Liver (tissue), 9 donors: ENCODE data around the gene SAMD14. TPM values are rescaled to one million over a fixed set of nuclear protein-coding genes. Genes with fewer than 3 reads are reported as not detected.

ENCODE experiments used
- DNase-seq: peaks from one replicate; pipeline ENCODE4 v3.0.0-alpha.2; 2017; ENCODE audit warnings: low spot score
- H3K27ac ChIP-seq, 2 donors: one replicate each; pipeline ENCODE4 v1.7.0; 2013; ENCODE audit warnings: inconsistent platforms in 2 of 2, low read length in 2 of 2, control low read depth in 1 of 2, low read depth in 1 of 2, mild to moderate bottlenecking in 1 of 2
- H3K27me3 ChIP-seq, 4 donors: one replicate each; pipeline versions ENCODE4 v1.6.1 to v1.7.0; 2013; ENCODE audit warnings: low read length in 3 of 4, inconsistent platforms in 1 of 4, mild to moderate bottlenecking in 1 of 4, moderate library complexity in 1 of 4; ENCODE audit not compliant: control insufficient read depth in 4 of 4, insufficient read depth in 4 of 4
- H3K36me3 ChIP-seq, 4 donors: one replicate each; pipeline versions ENCODE4 v1.6.1 to v1.7.0; 2013; ENCODE audit warnings: low read length in 3 of 4, mild to moderate bottlenecking in 3 of 4, low read depth in 1 of 4, moderate library complexity in 1 of 4; ENCODE audit not compliant: control insufficient read depth in 4 of 4, insufficient read depth in 3 of 4
- H3K4me1 ChIP-seq, 4 donors: one replicate each; pipeline versions ENCODE4 v1.6.1 to v1.7.0; 2013; ENCODE audit warnings: low read length in 3 of 4, mild to moderate bottlenecking in 3 of 4, moderate library complexity in 1 of 4; ENCODE audit not compliant: control insufficient read depth in 4 of 4, insufficient read depth in 4 of 4
- H3K4me3 ChIP-seq, 3 donors: one replicate each; pipeline versions ENCODE4 v1.6.1 to v1.7.0; 2013; ENCODE audit warnings: low read length in 3 of 3, control low read depth in 1 of 3, low read depth in 1 of 3, mild to moderate bottlenecking in 1 of 3
- H3K9ac ChIP-seq, 2 donors: one replicate each; pipeline ENCODE4 v1.7.0; 2013; ENCODE audit warnings: low read length in 2 of 2, mild to moderate bottlenecking in 2 of 2, moderate library complexity in 2 of 2, control low read depth in 1 of 2, low read depth in 1 of 2
- H3K9me3 ChIP-seq, 4 donors: one replicate each; pipeline versions ENCODE4 v1.6.1 to v1.7.0; 2013; ENCODE audit warnings: low read length in 3 of 4; ENCODE audit not compliant: control insufficient read depth in 4 of 4
- EGR1 ChIP-seq, 2 donors: IDR thresholded peaks; 2 replicates each; pipeline ENCODE4 v1.6.1; 2016 to 2018; ENCODE audit warnings: antibody characterized with exemption in 2 of 2, low read depth in 2 of 2
- GABPA ChIP-seq, 2 donors: IDR thresholded peaks in 1 of 2; conservative IDR thresholded peaks in 1 of 2; 2 replicates each; pipeline ENCODE4 v1.6.1; 2016; ENCODE audit warnings: antibody characterized with exemption in 2 of 2, mild to moderate bottlenecking in 1 of 2, moderate library complexity in 1 of 2
- HNF4A ChIP-seq, 2 donors: conservative IDR thresholded peaks; 2 replicates each; pipeline ENCODE4 v1.6.1; 2016; ENCODE audit warnings: antibody characterized with exemption in 2 of 2, mild to moderate bottlenecking in 2 of 2
- JUND ChIP-seq, 2 donors: IDR thresholded peaks; 2 replicates each; pipeline ENCODE4 v1.6.1; 2016; ENCODE audit warnings: antibody characterized with exemption in 2 of 2
- NR2F2 ChIP-seq: IDR thresholded peaks from 2 replicates; pipeline ENCODE4 v1.6.1; 2016; ENCODE audit warnings: antibody characterized with exemption
- RAD21 ChIP-seq, 2 donors: IDR thresholded peaks; 2 replicates each; pipeline ENCODE4 v1.6.1; 2016; ENCODE audit warnings: antibody characterized with exemption in 2 of 2, mild to moderate bottlenecking in 2 of 2
- TAF1 ChIP-seq: conservative IDR thresholded peaks from 2 replicates; pipeline ENCODE4 v1.6.1; 2016; ENCODE audit warnings: antibody characterized with exemption, mild to moderate bottlenecking
- YY1 ChIP-seq: IDR thresholded peaks from 2 replicates; pipeline ENCODE4 v1.6.1; 2016; ENCODE audit warnings: antibody characterized with exemption, mild to moderate bottlenecking
- WGBS: extraction: QIAGEN DNeasy Blood & Tissue Kit; methylation state at CpG from one replicate; pipeline ENCODE4 v1.1.7; 2013; 5-methylcytosine and 5-hydroxymethylcytosine counted together
- polyA plus RNA-seq, 2 donors: library from polyadenylated mRNA; stranded (reverse) in 1 of 2; unstranded in 1 of 2; fragments of 200-250 nt in 1 of 2; fragments of >200 nt in 1 of 2; fragmentation: Nextera tagmentation in 1 of 2; extraction: Ambion mirVana in 1 of 2; gene quantifications; one replicate each; pipeline versions ENCODE4 v1.2.1 to v1.2.3, GENCODE V29; 2013 to 2015
- total RNA-seq, 2 donors: library from RNA; depleted of rRNA; stranded (reverse); fragments of >200 nt; gene quantifications; one replicate each; pipeline ENCODE4 v1.2.3, GENCODE V29; 2014
- TF ChIP-seq, protein P1 (sequence below): IDR thresholded peaks from 2 replicates; pipeline ENCODE4 v1.6.1; 2016; ENCODE audit warnings: antibody characterized with exemption
- TF ChIP-seq, protein P2 (sequence below): IDR thresholded peaks from 2 replicates; pipeline ENCODE4 v1.6.1; 2016; ENCODE audit warnings: antibody characterized with exemption
- TF ChIP-seq, protein P3 (sequence below): fragments of 150-350 bp; IDR thresholded peaks from 2 replicates; pipeline ENCODE4 v1.5.1; 2017; ENCODE audit warnings: improper control_type of control experiment, low read depth, low read length; ENCODE audit not compliant: missing input control
- TF ChIP-seq, protein P4 (sequence below): IDR thresholded peaks from 2 replicates; pipeline ENCODE4 v1.6.1; 2016; ENCODE audit warnings: antibody characterized with exemption
- donor health status: healthy.
- donor health status: healthy.
- donor health status: healthy.
- donor health status: healthy.
- donor health status: healthy.

The SAMD14 gene
- total and polyA plus RNA-seq, 4 donors = 0.50 to 0.84 (median 0.67) TPM; not detected in 1

DNA sequence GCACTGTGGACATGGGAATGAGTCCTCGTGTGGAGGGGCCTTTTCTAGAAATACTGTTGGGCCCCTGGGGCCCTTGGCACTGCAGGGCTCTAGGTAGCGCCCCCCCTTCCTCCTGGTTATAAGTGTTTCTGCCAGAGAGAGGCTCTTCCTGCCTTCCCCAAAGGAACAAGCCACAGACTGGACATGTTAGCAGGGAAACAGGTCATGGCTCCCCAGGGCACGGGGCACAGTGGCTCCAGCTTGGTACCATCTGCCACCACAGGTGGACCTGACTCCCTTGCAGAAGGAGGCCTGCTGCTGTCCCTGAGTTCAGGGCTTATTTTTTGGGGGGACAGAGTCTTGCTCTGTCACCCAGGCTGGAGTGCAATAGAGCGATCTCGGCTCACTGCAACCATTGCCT, 26.0 kb downstream of the SAMD14 start:
- DNase-seq = no peak
- no peak overlapping the region for H3K9ac ChIP-seq
- H3K36me3 ChIP-seq = peaks cover 12 to 28% (median 21%) of the 10 kb centered on the region in 4 donors
- H3K27ac ChIP-seq = no peak overlapping the region
- TF ChIP-seq GABPA (IDR thresholded peaks at IDR 0.05 in 1 of 2, conservative IDR thresholded peaks at IDR 0.05 in 1 of 2) (no peak), NR2F2 (no peak), JUND (IDR thresholded peaks at IDR 0.05) (no peak), HNF4A (conservative IDR thresholded peaks at IDR 0.05) (no peak), RAD21 (IDR thresholded peaks at IDR 0.05) (no peak), EGR1 (IDR thresholded peaks at IDR 0.05; ENCODE audit: low read depth in 2 of 2) (no peak), YY1 (no peak)
- TF ChIP-seq, protein P1, sequence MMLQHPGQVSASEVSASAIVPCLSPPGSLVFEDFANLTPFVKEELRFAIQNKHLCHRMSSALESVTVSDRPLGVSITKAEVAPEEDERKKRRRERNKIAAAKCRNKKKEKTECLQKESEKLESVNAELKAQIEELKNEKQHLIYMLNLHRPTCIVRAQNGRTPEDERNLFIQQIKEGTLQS = no peak
- TF ChIP-seq, protein P2, sequence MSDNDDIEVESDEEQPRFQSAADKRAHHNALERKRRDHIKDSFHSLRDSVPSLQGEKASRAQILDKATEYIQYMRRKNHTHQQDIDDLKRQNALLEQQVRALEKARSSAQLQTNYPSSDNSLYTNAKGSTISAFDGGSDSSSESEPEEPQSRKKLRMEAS = no peak
- TF ChIP-seq, protein P3, sequence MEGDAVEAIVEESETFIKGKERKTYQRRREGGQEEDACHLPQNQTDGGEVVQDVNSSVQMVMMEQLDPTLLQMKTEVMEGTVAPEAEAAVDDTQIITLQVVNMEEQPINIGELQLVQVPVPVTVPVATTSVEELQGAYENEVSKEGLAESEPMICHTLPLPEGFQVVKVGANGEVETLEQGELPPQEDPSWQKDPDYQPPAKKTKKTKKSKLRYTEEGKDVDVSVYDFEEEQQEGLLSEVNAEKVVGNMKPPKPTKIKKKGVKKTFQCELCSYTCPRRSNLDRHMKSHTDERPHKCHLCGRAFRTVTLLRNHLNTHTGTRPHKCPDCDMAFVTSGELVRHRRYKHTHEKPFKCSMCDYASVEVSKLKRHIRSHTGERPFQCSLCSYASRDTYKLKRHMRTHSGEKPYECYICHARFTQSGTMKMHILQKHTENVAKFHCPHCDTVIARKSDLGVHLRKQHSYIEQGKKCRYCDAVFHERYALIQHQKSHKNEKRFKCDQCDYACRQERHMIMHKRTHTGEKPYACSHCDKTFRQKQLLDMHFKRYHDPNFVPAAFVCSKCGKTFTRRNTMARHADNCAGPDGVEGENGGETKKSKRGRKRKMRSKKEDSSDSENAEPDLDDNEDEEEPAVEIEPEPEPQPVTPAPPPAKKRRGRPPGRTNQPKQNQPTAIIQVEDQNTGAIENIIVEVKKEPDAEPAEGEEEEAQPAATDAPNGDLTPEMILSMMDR = no peak
- TF ChIP-seq, protein P4, sequence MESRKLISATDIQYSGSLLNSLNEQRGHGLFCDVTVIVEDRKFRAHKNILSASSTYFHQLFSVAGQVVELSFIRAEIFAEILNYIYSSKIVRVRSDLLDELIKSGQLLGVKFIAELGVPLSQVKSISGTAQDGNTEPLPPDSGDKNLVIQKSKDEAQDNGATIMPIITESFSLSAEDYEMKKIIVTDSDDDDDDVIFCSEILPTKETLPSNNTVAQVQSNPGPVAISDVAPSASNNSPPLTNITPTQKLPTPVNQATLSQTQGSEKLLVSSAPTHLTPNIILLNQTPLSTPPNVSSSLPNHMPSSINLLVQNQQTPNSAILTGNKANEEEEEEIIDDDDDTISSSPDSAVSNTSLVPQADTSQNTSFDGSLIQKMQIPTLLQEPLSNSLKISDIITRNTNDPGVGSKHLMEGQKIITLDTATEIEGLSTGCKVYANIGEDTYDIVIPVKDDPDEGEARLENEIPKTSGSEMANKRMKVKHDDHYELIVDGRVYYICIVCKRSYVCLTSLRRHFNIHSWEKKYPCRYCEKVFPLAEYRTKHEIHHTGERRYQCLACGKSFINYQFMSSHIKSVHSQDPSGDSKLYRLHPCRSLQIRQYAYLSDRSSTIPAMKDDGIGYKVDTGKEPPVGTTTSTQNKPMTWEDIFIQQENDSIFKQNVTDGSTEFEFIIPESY = no peak
- peaks cover 15 to 34% (median 29%) of the 10 kb centered on the region in 4 donors for H3K4me1 ChIP-seq
- no peaks in the 10 kb centered on the region for H3K9me3 ChIP-seq
- H3K4me3 ChIP-seq = no peak overlapping the region
- H3K27me3 ChIP-seq = no peaks in the 10 kb centered on the region
- WGBS = 96% methylated on average over 5 of the region's 5 CpGs

DNA sequence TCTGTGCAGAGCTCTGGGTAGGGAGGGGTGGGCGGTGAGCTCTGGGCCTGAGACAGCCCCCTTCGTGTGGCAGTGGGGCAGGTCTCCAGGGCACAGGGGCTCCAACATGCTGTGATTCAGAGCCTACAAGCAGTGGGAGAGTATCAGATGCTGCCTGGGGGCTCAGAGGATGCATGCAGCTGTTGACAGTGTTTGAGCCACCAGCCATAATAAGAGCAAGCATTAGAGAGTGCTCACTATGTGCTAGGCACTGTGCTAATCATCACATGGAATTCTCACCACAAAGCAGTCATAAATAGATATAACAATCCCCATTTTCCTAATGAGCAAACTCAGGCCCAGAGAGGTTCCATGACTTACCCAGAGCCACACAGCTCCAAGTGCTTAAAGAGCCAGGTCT, 26.7 kb downstream of the SAMD14 start:
- peaks cover 15 to 40% (median 34%) of the 10 kb centered on the region in 4 donors for H3K4me1 ChIP-seq

More for the DNA sequence above, 26.7 kb downstream of the SAMD14 start:
- H3K27ac ChIP-seq = no peak overlapping the region
- TF ChIP-seq, protein P3 = no peak
- TF ChIP-seq TAF1 (no peak), RAD21 (IDR thresholded peaks at IDR 0.05) (no peak), YY1 (no peak), JUND (IDR thresholded peaks at IDR 0.05) (no peak)
- no peak overlapping the region for H3K9ac ChIP-seq
- H3K9me3 ChIP-seq = no peaks in the 10 kb centered on the region
- DNase-seq = no peak
- H3K27me3 ChIP-seq = no peaks in the 10 kb centered on the region
- H3K36me3 ChIP-seq = peaks cover 12 to 30% (median 21%) of the 10 kb centered on the region in 4 donors
- 88% methylated on average over 2 of the region's 2 CpGs for WGBS
- H3K4me3 ChIP-seq = no peak overlapping the region
